C4-2B (cell line): ENCODE measurements around the gene AGRP.

Experiments used
- ZFX ChIP-seq: fragments of 450-650 bp; IDR thresholded peaks from 2 replicates; pipeline ENCODE4 v1.6.1; 2017
- TF ChIP-seq, protein P1 (sequence below): fragments of 450-650 bp; conservative IDR thresholded peaks from 2 replicates; pipeline ENCODE4 v1.5.1; 2017; ENCODE audit warnings: mild to moderate bottlenecking

DNA sequence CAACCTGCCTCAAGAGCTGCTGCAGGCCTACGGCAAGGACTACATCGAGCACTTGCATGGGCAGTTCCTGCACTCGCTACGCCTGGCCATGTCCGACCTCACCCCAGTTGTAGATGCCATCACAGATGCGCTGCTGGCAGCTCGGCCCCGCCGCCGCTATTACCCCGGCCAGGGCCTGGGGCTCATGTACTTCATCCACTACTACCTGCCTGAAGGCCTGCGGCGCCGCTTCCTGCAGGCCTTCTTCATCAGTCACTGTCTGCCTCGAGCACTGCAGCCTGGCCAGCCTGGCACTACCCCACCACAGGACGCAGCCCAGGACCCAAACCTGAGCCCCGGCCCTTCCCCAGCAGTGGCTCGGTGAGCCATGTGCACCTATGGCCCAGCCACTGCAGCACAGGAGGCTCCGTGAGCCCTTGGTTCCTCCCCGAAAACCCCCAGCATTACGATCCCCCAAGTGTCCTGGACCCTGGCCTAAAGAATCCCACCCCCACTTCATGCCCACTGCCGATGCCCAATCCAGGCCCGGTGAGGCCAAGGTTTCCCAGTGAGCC lies 46.6 kb downstream of the AGRP start:
- TF ChIP-seq, protein P1, sequence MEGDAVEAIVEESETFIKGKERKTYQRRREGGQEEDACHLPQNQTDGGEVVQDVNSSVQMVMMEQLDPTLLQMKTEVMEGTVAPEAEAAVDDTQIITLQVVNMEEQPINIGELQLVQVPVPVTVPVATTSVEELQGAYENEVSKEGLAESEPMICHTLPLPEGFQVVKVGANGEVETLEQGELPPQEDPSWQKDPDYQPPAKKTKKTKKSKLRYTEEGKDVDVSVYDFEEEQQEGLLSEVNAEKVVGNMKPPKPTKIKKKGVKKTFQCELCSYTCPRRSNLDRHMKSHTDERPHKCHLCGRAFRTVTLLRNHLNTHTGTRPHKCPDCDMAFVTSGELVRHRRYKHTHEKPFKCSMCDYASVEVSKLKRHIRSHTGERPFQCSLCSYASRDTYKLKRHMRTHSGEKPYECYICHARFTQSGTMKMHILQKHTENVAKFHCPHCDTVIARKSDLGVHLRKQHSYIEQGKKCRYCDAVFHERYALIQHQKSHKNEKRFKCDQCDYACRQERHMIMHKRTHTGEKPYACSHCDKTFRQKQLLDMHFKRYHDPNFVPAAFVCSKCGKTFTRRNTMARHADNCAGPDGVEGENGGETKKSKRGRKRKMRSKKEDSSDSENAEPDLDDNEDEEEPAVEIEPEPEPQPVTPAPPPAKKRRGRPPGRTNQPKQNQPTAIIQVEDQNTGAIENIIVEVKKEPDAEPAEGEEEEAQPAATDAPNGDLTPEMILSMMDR, result no peak
- TF ChIP-seq ZFX, result no peak
